ENCODE results near the gene ARL2BP. TPM values are rescaled to one million over a fixed set of nuclear protein-coding genes. Genes with fewer than 3 reads are reported as not detected.

The ARL2BP gene
- total RNA-seq, 1 experiment from 2014 or later: 32.6 TPM

DNA sequence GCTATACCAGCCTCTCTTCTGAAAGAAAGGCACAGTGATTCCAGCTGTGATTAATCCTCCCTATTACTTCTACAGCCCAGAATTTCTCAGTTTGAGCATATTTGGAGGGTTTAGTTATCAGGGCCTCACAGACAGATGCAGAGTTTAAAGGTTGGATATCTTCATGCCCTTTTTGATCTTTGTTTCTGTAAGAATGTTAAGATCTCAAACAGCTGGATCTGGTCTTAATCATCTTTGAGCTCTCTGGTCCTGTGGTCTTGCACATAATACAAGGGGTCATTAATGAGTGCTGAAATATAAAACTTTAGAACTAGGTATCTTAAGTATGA is 9.1 kb upstream of the ARL2BP start:
- H3K27ac Mint-ChIP-seq (ENCODE audit: unreplicated experiment): no peak overlapping the region
- no peaks in the 10 kb centered on the region for H3K4me1 Mint-ChIP-seq (ENCODE audit: low read depth, unreplicated experiment)
- H3K4me3 Mint-ChIP-seq (ENCODE audit: low read depth, unreplicated experiment): no peak overlapping the region
- CTCF ChIA-PET: no interaction called here
- H3K36me3 Mint-ChIP-seq (ENCODE audit: insufficient read depth, unreplicated experiment): peaks cover 44% of the 10 kb centered on the region
- BruUV-seq (replicated peaks): no TSS peak
- intact Hi-C loops (cut with micrococcal nuclease; ENCODE audit: unreplicated experiment): loop anchor here (2.0 kb wide), 1 partner anchor 15 kb away; no protein-coding TSS in a partner anchor
- no peaks in the 10 kb centered on the region for H3K9me3 Mint-ChIP-seq (ENCODE audit: low read depth, unreplicated experiment)
- DNase-seq: no peak
- H3K27me3 Mint-ChIP-seq (ENCODE audit: unreplicated experiment): no peaks in the 10 kb centered on the region
- TF ChIP-seq, protein P1, sequence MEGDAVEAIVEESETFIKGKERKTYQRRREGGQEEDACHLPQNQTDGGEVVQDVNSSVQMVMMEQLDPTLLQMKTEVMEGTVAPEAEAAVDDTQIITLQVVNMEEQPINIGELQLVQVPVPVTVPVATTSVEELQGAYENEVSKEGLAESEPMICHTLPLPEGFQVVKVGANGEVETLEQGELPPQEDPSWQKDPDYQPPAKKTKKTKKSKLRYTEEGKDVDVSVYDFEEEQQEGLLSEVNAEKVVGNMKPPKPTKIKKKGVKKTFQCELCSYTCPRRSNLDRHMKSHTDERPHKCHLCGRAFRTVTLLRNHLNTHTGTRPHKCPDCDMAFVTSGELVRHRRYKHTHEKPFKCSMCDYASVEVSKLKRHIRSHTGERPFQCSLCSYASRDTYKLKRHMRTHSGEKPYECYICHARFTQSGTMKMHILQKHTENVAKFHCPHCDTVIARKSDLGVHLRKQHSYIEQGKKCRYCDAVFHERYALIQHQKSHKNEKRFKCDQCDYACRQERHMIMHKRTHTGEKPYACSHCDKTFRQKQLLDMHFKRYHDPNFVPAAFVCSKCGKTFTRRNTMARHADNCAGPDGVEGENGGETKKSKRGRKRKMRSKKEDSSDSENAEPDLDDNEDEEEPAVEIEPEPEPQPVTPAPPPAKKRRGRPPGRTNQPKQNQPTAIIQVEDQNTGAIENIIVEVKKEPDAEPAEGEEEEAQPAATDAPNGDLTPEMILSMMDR (IDR thresholded peaks at IDR 0.05; ENCODE audit: unreplicated experiment): no peak

DNA sequence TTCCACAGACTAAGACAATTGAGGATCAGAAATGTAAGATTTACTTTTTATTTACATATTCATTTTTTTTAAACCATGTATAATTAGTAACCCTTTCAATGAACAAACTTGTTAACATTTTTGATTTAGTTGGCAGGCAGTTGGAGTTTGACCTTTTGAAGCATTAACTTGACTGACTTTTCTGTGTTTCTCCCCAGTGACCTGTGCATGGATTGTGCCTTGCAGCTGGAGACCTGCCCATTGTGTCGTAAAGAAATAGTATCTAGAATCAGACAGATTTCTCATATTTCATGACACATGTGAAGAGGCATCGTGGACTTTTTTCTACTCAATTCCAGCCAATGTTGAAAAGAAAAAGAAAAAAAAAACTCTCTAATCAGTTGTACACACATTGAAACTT is 6.4 kb upstream of the ARL2BP start:
- Mint-ChIP-seq H3K4me3 (ENCODE audit: low read depth, unreplicated experiment) (no peak overlapping the region), H3K36me3 (ENCODE audit: insufficient read depth, unreplicated experiment) (peaks cover 30% of the 10 kb centered on the region), H3K27ac (ENCODE audit: unreplicated experiment) (no peak overlapping the region), H3K9me3 (ENCODE audit: low read depth, unreplicated experiment) (no peaks in the 10 kb centered on the region), H3K27me3 (ENCODE audit: unreplicated experiment) (no peaks in the 10 kb centered on the region), H3K4me1 (ENCODE audit: low read depth, unreplicated experiment) (no peaks in the 10 kb centered on the region)
- no TSS peak for BruUV-seq (replicated peaks)
- TF ChIP-seq, protein P1 (IDR thresholded peaks at IDR 0.05; ENCODE audit: unreplicated experiment): no peak
- DNase-seq: no peak
- CTCF ChIA-PET: no interaction called here
- intact Hi-C loops (cut with micrococcal nuclease; ENCODE audit: unreplicated experiment): no loop called here

DNA sequence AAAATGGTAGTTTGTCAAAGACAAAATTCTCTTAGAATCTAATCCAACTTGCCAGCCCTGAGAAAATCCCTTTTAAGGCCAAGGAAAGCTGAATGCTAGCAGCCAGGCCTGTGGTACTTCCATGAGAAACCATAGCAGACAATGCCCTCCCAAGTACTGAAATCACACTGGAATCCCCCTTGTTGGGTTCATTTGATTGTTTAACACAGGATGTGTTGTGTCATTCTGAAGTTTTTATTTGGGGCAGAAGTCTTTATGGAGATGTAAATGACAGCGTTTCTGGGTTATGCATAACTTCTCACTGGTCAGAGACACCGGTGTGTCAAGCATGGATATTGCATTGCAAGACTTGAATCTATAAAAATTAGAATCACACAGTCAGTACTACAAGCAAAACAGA is 6.0 kb upstream of the ARL2BP start:
- no peak overlapping the region for H3K27ac Mint-ChIP-seq (ENCODE audit: unreplicated experiment)
- no peak overlapping the region for H3K4me3 Mint-ChIP-seq (ENCODE audit: low read depth, unreplicated experiment)
- peaks cover under 1% of the 10 kb centered on the region for H3K4me1 Mint-ChIP-seq (ENCODE audit: low read depth, unreplicated experiment)
- H3K9me3 Mint-ChIP-seq (ENCODE audit: low read depth, unreplicated experiment): no peaks in the 10 kb centered on the region
- no peak for DNase-seq
- intact Hi-C loops (cut with micrococcal nuclease; ENCODE audit: unreplicated experiment): no loop called here
- no peaks in the 10 kb centered on the region for H3K27me3 Mint-ChIP-seq (ENCODE audit: unreplicated experiment)
- peaks cover 29% of the 10 kb centered on the region for H3K36me3 Mint-ChIP-seq (ENCODE audit: insufficient read depth, unreplicated experiment)
- TF ChIP-seq, protein P1 (IDR thresholded peaks at IDR 0.05; ENCODE audit: unreplicated experiment): no peak
- no TSS peak for BruUV-seq (replicated peaks)
- CTCF ChIA-PET: no interaction called here

DNA sequence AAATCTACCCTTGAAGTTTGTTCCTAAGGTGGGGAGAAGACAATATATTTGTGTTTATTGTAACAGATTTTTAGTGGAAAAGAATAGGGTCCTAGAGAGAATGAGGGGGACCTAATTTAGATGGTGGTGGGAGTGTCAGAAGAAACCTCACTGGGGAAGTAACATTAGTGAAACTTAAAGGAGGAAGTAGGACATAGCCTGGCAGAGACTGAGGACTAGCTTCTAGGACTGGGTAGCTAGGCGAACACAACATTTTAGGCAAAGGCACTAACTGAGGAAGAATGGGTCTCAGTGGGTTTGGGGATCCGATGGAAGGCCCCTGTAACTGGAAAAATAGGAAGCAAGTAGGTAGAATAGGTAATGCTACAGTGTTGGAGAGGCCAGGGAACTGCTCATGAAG is 4.2 kb upstream of the ARL2BP start:
- CTCF ChIA-PET: no interaction called here
- no TSS peak for BruUV-seq (replicated peaks)
- Mint-ChIP-seq H3K4me3 (ENCODE audit: low read depth, unreplicated experiment) (no peak overlapping the region), H3K27me3 (ENCODE audit: unreplicated experiment) (no peaks in the 10 kb centered on the region), H3K9me3 (ENCODE audit: low read depth, unreplicated experiment) (no peaks in the 10 kb centered on the region), H3K27ac (ENCODE audit: unreplicated experiment) (peak overlapping the region; percentile 1), H3K36me3 (ENCODE audit: insufficient read depth, unreplicated experiment) (peaks cover 38% of the 10 kb centered on the region), H3K4me1 (ENCODE audit: low read depth, unreplicated experiment) (peaks cover 9% of the 10 kb centered on the region)
- intact Hi-C loops (cut with micrococcal nuclease; ENCODE audit: unreplicated experiment): loop anchor here (5.0 kb wide), 1 partner anchor 49 kb away; no protein-coding TSS in a partner anchor
- TF ChIP-seq, protein P1 (IDR thresholded peaks at IDR 0.05; ENCODE audit: unreplicated experiment): no peak
- no peak for DNase-seq

Data from Calu3 (cell line).